HCT116 (cell line): ENCODE data around the gene PLCB3. TPM values are rescaled to one million over a fixed set of nuclear protein-coding genes. Genes with fewer than 3 reads are reported as not detected.

Source experiments
- ATAC-seq: fragments of 200-7000 bp; cut with Tn5 transposase; 2 replicates; pipeline ENCODE4 v1.9.1; 2020; ENCODE audit warnings: mild to moderate bottlenecking, moderate library complexity
- BruUV-seq: library from RNA; stranded (reverse); fragments of 400-500 nt; replicated peaks from 2 replicates; lab custom pipeline; 2021; lab: Mats Ljungman, UMichigan
- CTCF ChIA-PET: fragments of 300-600 bp; sonication (Branson Sonifier 250); formaldehyde crosslinking; loops from one replicate; lab custom pipeline; 2021; ENCODE audit warnings: antibody characterized with exemption; lab: Charles Lee
- POLR2A ChIA-PET: fragments of 300-600, 350-600 bp; sonication (Branson Sonifier 250); formaldehyde crosslinking; loops from one replicate; lab custom pipeline; 2021; ENCODE audit warnings: antibody characterized with exemption; lab: Charles Lee
- RAD21 ChIA-PET, 2 experiments: fragments of 300-600 bp; sonication (Branson Sonifier 250); formaldehyde crosslinking; loops; one replicate each; lab custom pipeline; 2023; ENCODE audit warnings: low total read pairs in 2 of 2; ENCODE audit not compliant: uncharacterized antibody in 2 of 2, unreplicated experiment in 2 of 2, low non-redundant PET in 1 of 2; lab: Charles Lee
- DNase-seq: peaks from one replicate; pipeline ENCODE4 v3.0.0-alpha.2; 2010; ENCODE audit warnings: low read depth, low spot score
- H2AFZ ChIP-seq: fragments of 200-600 bp; shearing (Covaris generic), sonication (generic); 2 replicates; pipeline ENCODE4 v1.6.1; 2017; ENCODE audit warnings: low read depth, mixed run types, mixed read lengths, antibody characterized with exemption, low read length; ENCODE audit not compliant: poor library complexity, severe bottlenecking
- H3K27ac ChIP-seq: 2 replicates; pipeline ENCODE4 v1.5.1; 2012; ENCODE audit warnings: low read depth, low read length
- H3K27me3 ChIP-seq: fragments of 200-600 bp; sonication (generic); 2 replicates; pipeline ENCODE4 v1.6.1; 2016; ENCODE audit warnings: mixed run types, low read length, mixed read lengths; ENCODE audit not compliant: insufficient read depth
- H3K36me3 ChIP-seq, 2 experiments: fragments of 200-500 bp in 1 of 2; fragments of 200-600 bp in 1 of 2; sonication (Bioruptor generic) in 1 of 2; sonication (generic) in 1 of 2; 2 replicates each; pipeline versions ENCODE4 v1.5.1 to v1.6.1; 2014 to 2016; ENCODE audit warnings: low read length in 2 of 2, inconsistent platforms in 1 of 2, mixed read lengths in 1 of 2, mixed run types in 1 of 2; ENCODE audit not compliant: insufficient read depth in 2 of 2, control insufficient read depth in 1 of 2
- H3K4me1 ChIP-seq, 2 experiments: fragments of 200-600 bp in 1 of 2; sonication (generic) in 1 of 2; 2 replicates each; pipeline versions ENCODE4 v1.5.1 to v1.6.1; 2012 to 2017; ENCODE audit warnings: low read length in 2 of 2, inconsistent platforms in 1 of 2, mild to moderate bottlenecking in 1 of 2, mixed read lengths in 1 of 2, mixed run types in 1 of 2, moderate library complexity in 1 of 2; ENCODE audit not compliant: insufficient read depth in 2 of 2, control insufficient read depth in 1 of 2
- H3K4me2 ChIP-seq: fragments of 200-600 bp; sonication (generic); 2 replicates; pipeline ENCODE4 v1.6.1; 2017; ENCODE audit warnings: mixed run types, low read length, mixed read lengths
- H3K4me3 ChIP-seq, 2 experiments: fragments of 200-600 bp in 1 of 2; sonication (generic) in 1 of 2; replicated peaks in 1 of 2; 2 replicates each; pipeline ENCODE4 v1.5.1; 2011 to 2016; ENCODE audit warnings: low read length in 2 of 2, control low read depth in 1 of 2, low read depth in 1 of 2, mild to moderate bottlenecking in 1 of 2, mixed read lengths in 1 of 2, mixed run types in 1 of 2
- H3K79me2 ChIP-seq: fragments of 200-600 bp; sonication (generic); 2 replicates; pipeline ENCODE4 v1.6.1; 2017; ENCODE audit warnings: mild to moderate bottlenecking, mixed run types, low read length, moderate library complexity, mixed read lengths; ENCODE audit not compliant: insufficient read depth
- H3K9ac ChIP-seq: fragments of 200-600 bp; sonication (generic); 2 replicates; pipeline ENCODE4 v1.6.1; 2016; ENCODE audit warnings: low read length, mixed read lengths
- H3K9me2 ChIP-seq: fragments of 200-600 bp; sonication (generic), shearing (Covaris generic); 2 replicates; pipeline ENCODE4 v1.6.1; 2017; ENCODE audit warnings: mixed run types, mild to moderate bottlenecking, moderate library complexity; ENCODE audit not compliant: insufficient read depth
- H3K9me3 ChIP-seq, 2 experiments: fragments of 200-500 bp in 1 of 2; fragments of 200-600 bp in 1 of 2; sonication (Bioruptor generic) in 1 of 2; sonication (generic) in 1 of 2; 2 replicates each; pipeline ENCODE4 v1.6.1; 2014 to 2017; ENCODE audit warnings: low read length in 2 of 2, mixed read lengths in 2 of 2, inconsistent platforms in 1 of 2, low read depth in 1 of 2, mild to moderate bottlenecking in 1 of 2, mixed run types in 1 of 2, moderate library complexity in 1 of 2; ENCODE audit not compliant: control insufficient read depth in 1 of 2, insufficient read depth in 1 of 2
- H4K20me1 ChIP-seq: fragments of 200-600 bp; sonication (generic), shearing (Covaris generic); 2 replicates; pipeline ENCODE4 v1.6.1; 2017; ENCODE audit warnings: mixed run types, mild to moderate bottlenecking, moderate library complexity; ENCODE audit not compliant: insufficient read depth
- CEBPB ChIP-seq: IDR thresholded peaks from 2 replicates; pipeline ENCODE4 v1.6.1; 2012; ENCODE audit warnings: low read depth
- EZH2phosphoT487 ChIP-seq: fragments of 200-600 bp; IDR thresholded peaks from 2 replicates; pipeline ENCODE4 v1.6.1; 2018; ENCODE audit warnings: antibody characterized with exemption, borderline replicate concordance
- POLR2A ChIP-seq: IDR thresholded peaks from 2 replicates; pipeline ENCODE4 v1.7.0; 2011; ENCODE audit warnings: borderline replicate concordance; ENCODE audit not compliant: insufficient read depth, insufficient read length; ENCODE audit errors: extremely low read depth
- RAD21 ChIP-seq: IDR thresholded peaks from 2 replicates; pipeline ENCODE4 v1.6.1; 2012; ENCODE audit warnings: low read depth, mild to moderate bottlenecking
- SP1 ChIP-seq: IDR thresholded peaks from 2 replicates; pipeline ENCODE4 v1.6.1; 2012; ENCODE audit warnings: low read depth
- TCF7L2 ChIP-seq: IDR thresholded peaks from 2 replicates; pipeline ENCODE4 v1.7.0; 2011; ENCODE audit warnings: borderline replicate concordance, inconsistent platforms; ENCODE audit not compliant: insufficient read depth, insufficient read length; ENCODE audit errors: extremely low read depth
- ZNF274 ChIP-seq: fragments of 200-500 bp; sonication (Bioruptor generic); IDR thresholded peaks from 2 replicates; pipeline ENCODE4 v1.6.1; 2014; ENCODE audit warnings: mild to moderate bottlenecking, low read depth, low read length, inconsistent platforms
- intact Hi-C: fragments of 100-400 bp; cut with micrococcal nuclease; formaldehyde crosslinking; loops from 2 replicates; pipeline ENCODE4 v1.10.0; 2022
- total RNA-seq: library from RNA; stranded (reverse); gene quantifications from one replicate; pipeline ENCODE4 v1.2.1, GENCODE V29; 2021; ENCODE audit not compliant: unreplicated experiment
- TF ChIP-seq, protein P1 (sequence below), 3 experiments: fragments of 200-600 bp in 1 of 3; sonication (generic) in 1 of 3; IDR thresholded peaks in 2 of 3; conservative IDR thresholded peaks in 1 of 3; 2 replicates each; pipeline ENCODE4 v1.5.1; 2012 to 2017; ENCODE audit warnings: low read depth in 2 of 3, low read length in 2 of 3, antibody characterized with exemption in 1 of 3, borderline replicate concordance in 1 of 3, control low read depth in 1 of 3, mild to moderate bottlenecking in 1 of 3, mixed read lengths in 1 of 3, mixed run types in 1 of 3, moderate library complexity in 1 of 3; ENCODE audit not compliant: insufficient read depth in 1 of 3

Gene PLCB3
- total RNA-seq, 1 experiment from 2014 or later, result 106 TPM

DNA sequence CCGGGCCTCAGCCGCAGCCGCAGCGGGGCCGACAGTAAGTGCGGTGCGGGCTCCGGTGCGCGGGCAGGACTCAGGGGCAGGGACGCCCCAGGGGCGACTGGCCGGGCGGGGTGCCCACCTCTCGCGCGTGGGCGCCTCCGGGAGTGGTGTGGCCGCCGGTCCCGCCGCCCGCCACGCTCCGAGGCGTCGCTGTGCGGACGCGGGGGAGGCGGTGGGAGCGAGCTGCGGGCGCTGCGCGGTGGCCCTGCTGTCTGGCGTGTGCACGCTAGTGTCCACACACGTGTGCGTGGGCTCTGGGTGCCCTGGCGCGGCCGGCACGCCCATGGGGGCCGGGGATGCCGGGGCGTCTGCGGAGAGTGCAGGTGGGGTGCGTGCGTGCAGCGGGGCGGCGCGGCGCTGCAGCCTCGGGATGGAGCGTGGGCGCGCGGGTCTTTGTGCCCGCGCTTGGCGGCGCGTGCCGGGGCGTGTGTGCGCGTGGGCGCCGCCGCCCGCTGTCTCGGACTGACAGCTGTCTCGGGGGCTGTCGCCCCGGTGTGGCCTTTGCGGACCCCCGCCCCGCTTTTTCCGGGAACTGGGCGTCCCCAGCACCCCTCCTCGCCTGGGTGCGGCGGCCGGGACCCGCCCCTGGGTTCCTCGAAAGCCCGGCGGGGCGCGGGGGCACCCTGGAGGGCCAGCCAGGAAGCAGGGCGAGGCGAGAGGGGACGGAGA lies 40.6 kb downstream of the PLCB3 start:
- H3K36me3 ChIP-seq, result no peaks in the 10 kb centered on the region
- POLR2A ChIA-PET, result no interaction called here
- no peak overlapping the region for H3K4me2 ChIP-seq
- no peaks in the 10 kb centered on the region for H4K20me1 ChIP-seq
- peaks cover 0 to 8% of the 10 kb centered on the region in 2 experiments; a peak in 2 of 4 replicates for H3K4me1 ChIP-seq
- H3K9me2 ChIP-seq, result no peaks in the 10 kb centered on the region
- RAD21 ChIA-PET, result no interaction called here
- no peak for DNase-seq
- no peak for ATAC-seq
- TF ChIP-seq RAD21, result no peak
- TF ChIP-seq SP1, result no peak
- H3K9ac ChIP-seq, result no peak overlapping the region
- no peaks in the 10 kb centered on the region for H3K27me3 ChIP-seq
- no peak overlapping the region for H2AFZ ChIP-seq
- no TSS peak for BruUV-seq
- no peaks in the 10 kb centered on the region for H3K79me2 ChIP-seq
- H3K27ac ChIP-seq, result no peak overlapping the region
- intact Hi-C loops, result no loop called here
- no peak overlapping the region for H3K4me3 ChIP-seq
- no peaks in the 10 kb centered on the region for H3K9me3 ChIP-seq
- CTCF ChIA-PET, result no interaction called here

DNA sequence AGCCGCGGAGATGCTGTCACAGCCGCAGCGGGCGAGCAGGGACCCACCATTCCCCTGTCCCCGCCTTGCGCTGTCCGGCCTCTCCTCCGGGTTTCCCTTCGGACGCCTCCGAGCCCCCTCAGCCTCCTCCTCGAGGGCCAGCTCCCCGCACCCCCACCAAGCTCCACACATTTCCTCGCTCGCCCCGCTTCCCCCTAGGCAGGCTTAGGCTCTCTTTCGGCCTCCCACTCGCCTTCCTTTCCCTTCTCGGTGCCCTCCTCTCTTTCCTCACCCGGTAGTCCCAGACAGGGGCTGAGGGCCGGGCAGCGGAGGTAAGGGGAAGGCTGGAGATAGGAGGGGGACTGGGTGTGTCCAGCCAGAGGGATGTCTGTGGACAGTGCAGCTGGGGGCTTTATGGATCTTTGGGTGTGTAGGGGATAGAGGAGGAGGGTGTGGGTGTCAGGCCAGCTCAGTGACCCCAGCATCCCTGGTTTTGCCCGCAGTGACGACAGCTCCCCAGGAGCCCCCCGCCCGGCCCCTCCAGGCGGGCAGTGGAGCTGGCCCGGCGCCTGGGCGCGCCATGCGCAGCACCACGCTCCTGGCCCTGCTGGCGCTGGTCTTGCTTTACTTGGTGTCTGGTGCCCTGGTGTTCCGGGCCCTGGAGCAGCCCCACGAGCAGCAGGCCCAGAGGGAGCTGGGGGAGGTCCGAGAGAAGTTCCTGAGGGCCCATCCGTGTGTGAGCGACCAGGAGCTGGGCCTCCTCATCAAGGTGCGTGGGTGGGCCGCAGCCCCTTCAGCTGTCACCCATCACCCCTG lies 41.3 kb downstream of the PLCB3 start:
- no peaks in the 10 kb centered on the region for H3K9me2 ChIP-seq
- DNase-seq (no peak), ATAC-seq (no peak)
- no peak overlapping the region for H3K4me2 ChIP-seq
- no peaks in the 10 kb centered on the region for H3K36me3 ChIP-seq
- H3K79me2 ChIP-seq, result no peaks in the 10 kb centered on the region
- intact Hi-C loops, result no loop called here
- ChIA-PET RAD21 (no interaction called here), CTCF (interaction anchor here (1.7 kb wide), 1 partner anchor 12 kb away, joined by 4 read pairs; the partner anchor contains the start of gene ESRRA), POLR2A (no interaction called here)
- H3K4me1 ChIP-seq, result peaks cover 0 to 8% of the 10 kb centered on the region in 2 experiments; a peak in 2 of 4 replicates
- no peaks in the 10 kb centered on the region for H3K27me3 ChIP-seq
- no peak overlapping the region for H2AFZ ChIP-seq
- TF ChIP-seq CEBPB (no peak), POLR2A (no peak), TCF7L2 (no peak), EZH2phosphoT487 (no peak), ZNF274 (no peak)
- TF ChIP-seq, protein P1, sequence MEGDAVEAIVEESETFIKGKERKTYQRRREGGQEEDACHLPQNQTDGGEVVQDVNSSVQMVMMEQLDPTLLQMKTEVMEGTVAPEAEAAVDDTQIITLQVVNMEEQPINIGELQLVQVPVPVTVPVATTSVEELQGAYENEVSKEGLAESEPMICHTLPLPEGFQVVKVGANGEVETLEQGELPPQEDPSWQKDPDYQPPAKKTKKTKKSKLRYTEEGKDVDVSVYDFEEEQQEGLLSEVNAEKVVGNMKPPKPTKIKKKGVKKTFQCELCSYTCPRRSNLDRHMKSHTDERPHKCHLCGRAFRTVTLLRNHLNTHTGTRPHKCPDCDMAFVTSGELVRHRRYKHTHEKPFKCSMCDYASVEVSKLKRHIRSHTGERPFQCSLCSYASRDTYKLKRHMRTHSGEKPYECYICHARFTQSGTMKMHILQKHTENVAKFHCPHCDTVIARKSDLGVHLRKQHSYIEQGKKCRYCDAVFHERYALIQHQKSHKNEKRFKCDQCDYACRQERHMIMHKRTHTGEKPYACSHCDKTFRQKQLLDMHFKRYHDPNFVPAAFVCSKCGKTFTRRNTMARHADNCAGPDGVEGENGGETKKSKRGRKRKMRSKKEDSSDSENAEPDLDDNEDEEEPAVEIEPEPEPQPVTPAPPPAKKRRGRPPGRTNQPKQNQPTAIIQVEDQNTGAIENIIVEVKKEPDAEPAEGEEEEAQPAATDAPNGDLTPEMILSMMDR (IDR thresholded peaks at IDR 0.05 in 2 of 3, conservative IDR thresholded peaks at IDR 0.05 in 1 of 3; ENCODE audit: borderline replicate concordance in 1 of 3, insufficient read depth in 1 of 3, low read depth in 2 of 3, low read length in 2 of 3), result no peak
- H3K4me3 ChIP-seq, result no peak overlapping the region
- BruUV-seq, result no TSS peak
- no peaks in the 10 kb centered on the region for H4K20me1 ChIP-seq
- H3K9ac ChIP-seq, result no peak overlapping the region
- no peak overlapping the region for H3K27ac ChIP-seq
- H3K9me3 ChIP-seq, result no peaks in the 10 kb centered on the region
